HG03432 (cell line): ENCODE data around the gene PCGF3.
"Not testable (repeated sequence)": the region's sequence is repeated elsewhere in the genome, so short reads cannot be mapped to it uniquely, and the experiment has no call there.

ENCODE experiments used
- ATAC-seq: cut with Tn5 transposase; IDR thresholded peaks from one replicate; pipeline ENCODE4 v1.9.1; 2021; ENCODE audit warnings: mild to moderate bottlenecking, moderate library complexity; ENCODE audit not compliant: unreplicated experiment

The PCGF3 gene

DNA sequence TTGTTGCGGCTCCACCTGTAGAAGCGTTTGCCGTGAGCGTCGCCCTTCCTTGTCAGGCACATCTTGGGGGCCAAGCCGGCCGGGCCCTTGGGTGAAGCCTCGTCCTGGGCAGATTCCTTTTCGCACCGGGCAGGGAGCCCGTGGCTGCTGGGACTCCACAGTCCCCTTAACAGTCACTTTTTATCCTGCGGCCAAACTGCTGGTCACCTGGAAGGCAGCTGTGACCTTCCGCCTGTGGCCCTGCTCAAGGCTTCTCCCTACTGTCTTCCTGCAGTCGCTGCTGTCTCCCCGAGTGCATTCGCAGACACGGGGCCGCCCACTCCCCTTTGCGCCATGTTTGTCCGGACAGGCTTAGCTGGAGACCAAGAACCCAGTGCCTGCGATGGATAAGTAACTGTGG lies 55.0 kb downstream of the PCGF3 start:
- ATAC-seq: no peak

DNA sequence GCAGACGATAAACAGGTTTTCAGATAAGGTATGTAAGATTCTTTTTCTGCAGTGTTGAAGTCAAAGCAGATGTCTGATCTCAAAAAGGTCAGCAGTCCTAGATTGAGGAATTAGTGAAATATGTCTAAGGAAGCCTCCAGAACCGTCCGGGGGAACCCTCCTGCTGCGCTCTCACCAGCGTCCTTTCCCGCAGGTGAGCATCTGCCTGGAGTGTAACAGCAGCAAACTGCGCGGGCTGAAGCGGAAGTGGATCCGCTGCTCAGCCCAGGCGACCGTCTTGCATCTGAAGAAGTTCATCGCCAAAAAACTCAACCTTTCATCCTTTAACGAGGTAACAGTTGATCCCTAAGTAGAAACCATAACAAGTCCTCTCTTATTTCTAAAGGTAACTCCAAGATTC lies 55.5 kb downstream of the PCGF3 start:
- ATAC-seq: no peak

DNA sequence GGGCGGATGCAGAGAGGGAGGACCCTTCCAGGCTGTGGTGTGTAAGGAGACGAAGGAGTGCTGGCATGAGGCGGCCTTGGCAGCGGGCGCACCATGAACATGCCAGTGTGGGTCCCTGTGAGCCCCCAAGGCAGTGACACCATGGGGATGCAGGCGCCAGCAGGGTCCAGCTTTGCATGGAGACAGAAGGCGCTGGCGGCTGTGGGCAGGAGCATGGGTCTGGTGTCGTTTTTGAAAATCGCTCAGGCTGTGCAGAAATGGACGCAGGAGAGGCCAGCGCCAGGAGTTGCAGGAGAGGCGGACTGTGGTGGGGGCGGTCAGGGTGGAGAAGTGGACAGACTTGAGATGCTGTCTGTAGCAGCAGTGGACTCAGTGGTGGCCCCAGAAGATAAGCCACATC lies 56.1 kb downstream of the PCGF3 start:
- no peak for ATAC-seq

DNA sequence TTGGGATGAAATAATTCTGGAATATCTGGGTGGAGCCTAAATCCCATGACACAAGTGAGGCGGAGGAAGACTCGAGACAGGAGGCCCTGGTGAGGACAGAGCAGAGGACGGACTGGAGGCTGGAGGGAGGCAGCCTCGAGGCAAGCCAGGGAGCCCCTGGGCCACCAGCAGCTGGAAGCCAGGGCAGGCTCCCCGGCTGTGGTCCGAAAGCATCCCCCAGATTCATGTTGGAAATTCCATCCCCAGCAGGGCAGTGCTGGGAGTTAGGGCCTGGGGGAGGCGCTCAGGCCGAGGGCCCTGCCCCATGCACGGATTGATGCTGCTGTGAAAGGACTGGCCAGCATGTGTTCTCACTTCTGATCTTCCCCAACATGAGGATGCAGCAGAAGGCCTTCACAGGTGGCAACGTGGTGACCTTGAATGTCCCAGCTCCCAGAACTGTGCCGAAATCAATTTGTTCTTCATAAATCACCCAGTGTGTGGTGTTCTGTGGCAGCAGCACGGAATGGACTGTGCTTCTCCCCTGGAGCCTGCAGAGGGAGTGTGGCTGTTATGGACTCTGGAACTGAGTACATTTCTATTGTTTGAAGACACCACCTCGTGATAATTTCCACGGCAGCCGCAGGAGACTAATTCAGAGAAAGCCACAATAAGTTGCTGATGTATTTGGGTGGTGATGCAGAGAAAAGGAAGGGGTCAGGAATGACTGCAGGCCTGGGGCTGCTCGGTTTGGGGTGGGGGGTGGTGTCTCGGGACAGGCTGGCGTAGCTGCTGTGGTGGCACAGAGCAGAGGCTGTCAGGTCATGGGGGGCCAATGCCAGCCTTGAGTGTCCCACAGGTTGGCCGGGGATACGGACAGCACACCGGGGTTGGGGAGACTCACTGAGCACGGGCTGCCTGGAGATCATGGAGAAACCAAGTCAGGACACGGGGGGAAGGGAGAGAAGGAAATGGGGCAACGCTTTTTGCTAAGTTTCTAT lies 56.9 kb downstream of the PCGF3 start:
- no peak for ATAC-seq

DNA sequence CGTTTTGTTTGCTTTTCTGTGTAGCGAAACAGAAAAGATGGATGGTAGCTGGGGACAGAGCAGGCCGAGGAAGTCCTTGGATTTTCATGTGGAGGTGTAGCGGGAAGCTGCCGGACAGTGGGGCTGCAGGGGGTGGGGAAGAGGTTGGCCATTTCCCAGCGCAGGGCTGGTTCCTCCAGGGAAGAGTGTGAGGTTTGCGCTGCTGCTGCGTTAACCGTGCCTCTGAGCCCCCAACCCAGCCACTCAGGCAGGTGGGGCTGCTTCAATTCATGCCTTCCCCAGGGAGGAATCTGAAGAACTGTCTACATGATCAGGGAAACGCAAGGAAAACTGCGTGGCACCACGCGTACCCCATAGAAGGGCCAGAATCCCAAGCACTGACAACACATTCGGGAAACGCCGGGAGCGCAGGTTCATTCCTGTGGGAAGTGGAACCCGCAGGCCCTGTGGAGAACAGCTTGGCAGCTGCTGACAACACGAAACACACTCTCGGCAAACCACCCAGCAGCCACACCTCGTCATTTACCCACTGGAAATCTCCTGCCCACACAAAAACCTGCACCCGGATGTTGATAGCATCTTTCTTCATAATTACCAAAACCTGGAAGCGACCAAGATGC lies 57.7 kb downstream of the PCGF3 start:
- no peak for ATAC-seq

DNA sequence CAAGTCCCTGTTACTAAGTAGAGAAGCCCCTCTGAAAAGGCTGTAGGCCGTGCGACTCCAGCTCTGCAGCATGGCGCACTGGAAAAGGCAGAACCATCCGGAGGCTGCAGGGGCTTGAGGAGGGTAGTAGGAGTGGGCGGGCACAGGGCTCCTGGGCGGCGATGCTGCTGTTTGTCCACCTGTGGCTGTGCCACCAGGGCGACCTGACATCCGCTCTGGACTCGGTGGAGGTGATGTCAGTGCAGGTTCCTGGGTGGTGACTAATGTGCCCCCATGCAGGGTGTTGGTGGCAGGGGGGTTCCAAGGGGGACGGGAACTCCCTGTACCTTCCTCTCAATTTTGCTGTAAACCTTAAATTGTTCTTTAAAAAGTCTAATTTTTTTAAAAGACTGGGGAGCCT lies 58.3 kb downstream of the PCGF3 start:
- ATAC-seq: no peak

DNA sequence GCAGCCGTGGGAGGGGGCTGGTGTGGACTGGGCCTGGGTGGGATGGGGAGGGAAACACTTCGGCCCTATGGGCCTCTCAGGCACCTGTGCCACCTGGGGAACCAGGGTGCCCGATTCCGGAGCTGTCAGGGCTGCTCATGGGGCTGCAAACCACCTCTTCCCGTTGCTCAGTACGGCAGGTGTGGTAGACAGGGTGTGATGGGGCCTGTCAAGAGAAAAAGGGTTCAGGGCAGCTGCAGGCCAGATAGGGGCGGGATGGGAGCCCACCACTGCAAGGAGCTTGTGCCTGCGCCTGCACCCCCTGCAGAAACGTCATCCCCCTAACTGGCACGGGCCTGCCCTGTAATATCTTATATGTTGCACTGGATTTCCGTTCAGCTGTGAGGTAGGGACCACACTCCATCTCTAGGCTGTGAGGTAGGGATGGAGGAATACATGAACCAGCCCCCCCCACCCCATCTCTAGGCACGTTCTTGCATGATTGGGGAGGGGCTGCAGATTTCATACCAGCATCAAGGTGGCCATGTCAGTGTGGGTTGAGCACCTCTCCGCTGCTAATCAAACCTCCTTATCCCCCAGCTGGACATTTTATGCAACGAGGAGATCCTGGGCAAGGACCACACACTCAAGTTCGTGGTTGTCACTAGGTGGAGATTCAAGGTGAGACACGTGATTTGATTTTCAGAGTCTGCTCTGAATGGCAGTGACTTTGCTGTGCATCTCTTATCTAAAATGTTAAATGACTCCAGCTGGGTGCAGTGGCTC lies 59.0 kb downstream of the PCGF3 start:
- ATAC-seq: no peak

DNA sequence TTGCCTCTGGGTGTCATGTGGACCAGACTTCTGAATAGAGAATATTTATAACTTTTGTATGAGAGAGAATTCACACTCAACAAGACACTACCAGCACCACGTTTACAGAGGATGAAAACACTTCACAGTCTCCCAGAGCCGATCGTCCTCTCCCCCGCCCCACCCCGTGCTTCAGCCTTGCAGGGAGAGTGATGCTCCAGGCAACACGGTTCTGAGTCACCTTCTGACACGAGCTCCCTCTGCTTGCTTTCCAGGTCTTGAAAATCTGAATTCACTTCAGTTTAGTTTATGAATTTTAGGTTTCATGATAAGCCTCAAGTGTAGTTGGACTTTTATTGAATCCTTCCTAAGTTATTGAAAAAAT lies 60.5 kb downstream of the PCGF3 start:
- ATAC-seq: no peak

DNA sequence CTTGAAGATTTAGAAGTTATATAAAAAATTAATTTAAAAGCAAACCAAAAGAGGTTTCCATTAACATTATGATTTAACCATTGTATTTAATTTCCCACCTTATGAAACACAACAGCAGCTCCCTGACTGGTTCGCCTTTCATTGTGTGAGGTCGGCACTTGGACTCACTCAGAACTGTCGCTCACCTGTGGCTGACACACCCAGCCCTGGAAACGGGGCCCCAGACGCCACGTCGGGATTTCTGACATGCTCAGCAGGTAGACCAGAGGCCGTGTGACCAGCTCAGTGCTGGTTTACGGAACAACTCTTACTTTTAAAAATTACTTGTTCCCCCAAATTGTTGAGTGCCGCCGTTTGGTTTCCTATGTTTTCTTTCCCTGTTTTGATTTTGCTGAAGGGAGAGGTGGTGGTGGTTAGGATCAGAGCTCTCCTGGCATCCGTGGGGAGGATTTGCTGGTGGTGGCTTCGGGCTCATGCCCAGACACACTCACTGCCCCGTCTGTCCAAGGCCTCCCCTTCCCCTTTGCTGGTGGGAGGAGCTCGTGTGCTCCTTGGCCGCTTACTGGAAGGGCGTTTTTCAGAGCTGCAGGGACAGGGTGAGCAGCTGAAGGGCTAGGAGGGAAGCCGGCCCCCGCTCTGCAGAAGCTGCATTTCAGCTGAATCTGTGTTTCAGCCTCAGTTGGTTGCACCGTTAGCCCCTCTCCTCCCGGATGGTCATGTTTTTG lies 61.1 kb downstream of the PCGF3 start:
- ATAC-seq: no peak

DNA sequence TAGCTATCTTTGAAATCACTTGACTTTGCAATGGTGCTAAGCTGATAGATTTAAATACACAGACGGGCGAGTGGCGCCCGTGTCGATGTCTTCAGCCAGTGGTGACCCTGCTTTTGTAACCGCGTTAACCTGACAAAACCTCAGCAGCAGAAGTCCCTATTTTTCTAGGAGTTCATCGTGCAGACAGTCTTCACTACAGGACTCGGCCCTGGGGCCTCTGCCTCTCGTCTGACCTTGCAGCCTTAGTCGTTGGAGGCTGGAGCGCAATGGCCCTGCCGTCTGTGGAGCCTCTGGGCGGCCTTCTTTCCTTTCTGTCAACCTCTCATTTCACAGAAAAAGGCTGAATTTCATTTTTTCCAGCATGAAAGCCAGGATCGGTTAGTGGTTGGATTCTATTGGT lies 62.4 kb downstream of the PCGF3 start:
- ATAC-seq: no peak

DNA sequence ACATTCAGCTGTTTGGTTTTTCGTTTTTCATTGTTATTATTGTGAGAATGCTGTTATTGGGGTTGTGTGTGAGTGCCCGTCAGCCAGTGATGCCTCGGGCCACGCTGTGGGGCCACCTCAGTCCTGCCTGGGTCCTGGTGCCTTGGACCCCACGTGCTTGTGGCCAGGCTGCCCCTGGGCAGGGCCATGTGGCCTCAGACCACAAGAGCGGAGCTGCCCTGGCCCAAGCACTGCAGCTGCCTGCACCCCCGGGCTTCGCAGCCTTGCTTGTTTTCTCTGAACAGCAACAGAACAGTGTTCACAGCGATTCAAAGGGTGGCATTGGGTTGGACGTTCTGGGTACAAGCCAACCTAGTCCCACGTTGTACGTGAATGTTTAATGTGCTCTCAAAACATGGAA lies 63.4 kb downstream of the PCGF3 start:
- no peak for ATAC-seq

DNA sequence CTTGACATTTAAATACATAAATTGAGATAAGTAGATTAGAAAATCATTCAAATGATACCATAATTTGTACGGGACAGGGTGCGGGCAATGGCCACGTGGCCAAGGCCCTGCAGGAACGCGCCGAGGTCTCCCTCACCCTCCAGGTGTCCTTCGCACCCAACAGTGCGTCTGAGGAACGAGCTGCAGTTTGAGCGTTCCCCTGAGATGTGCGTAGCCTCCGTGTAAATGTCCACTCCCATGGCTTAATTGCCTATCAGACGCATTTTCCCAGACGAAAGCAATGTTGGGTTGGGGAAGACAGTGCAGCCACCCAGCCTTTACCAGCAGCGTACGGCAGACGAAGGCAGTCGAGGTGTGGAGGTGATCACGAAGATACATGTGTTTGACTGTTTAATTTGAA lies 63.9 kb downstream of the PCGF3 start:
- no peak for ATAC-seq

DNA sequence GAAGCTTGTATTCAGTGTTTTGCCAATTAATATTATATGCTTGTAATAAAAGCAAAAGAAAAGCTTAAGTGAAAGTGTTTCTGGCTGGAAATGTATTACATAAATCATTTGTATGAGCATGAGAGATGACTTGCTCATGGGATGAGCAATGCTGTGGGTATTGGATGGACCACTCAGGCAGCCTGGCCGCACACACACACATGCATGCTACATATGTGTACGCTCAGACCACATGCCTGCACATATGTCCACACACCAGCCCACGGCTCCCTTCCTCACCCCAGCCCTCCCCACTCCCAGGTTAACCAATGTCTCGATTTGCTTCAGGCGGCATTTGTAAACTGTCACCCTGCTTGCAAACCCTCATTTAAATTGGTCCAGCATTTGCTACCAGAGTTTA lies 64.4 kb downstream of the PCGF3 start:
- no peak for ATAC-seq

DNA sequence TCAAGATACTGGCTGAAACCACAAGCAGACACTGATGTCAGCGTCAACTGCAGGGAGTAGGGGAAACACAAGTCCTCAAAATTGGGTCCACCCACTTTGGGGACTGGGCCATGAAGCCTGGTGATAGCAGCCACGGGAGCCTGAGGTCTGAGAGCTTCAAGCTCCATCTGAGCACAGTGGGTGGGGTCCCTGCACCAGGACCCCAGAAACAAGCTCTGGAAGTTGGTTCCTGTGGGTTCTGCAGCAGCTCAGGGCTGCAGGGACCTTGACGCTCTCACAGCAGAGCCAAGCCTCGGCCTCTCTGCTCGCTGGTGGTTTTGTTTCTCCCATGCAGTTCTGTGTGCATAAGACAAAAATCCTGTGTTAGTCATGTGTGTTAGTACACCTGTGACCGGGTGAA lies 65.8 kb downstream of the PCGF3 start:
- ATAC-seq: no peak

DNA sequence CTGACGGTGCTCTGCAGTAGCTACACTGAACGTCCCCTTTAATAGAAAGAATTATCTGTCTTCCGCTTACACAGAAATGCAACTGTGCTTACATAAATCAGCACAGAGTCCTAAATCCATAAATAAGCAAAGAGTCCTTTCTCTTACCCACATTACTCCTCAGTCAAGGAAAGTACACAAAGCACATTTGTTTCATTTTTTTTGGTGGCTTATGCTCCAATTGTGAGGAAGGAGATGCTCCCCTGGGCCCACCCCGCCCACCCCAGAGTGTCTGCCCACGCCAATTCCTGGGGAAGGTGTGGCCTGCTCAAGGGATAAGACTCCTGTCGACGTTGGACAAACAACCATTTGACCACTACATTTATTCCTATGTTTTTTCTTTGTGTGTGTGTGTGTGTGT lies 66.5 kb downstream of the PCGF3 start:
- no peak for ATAC-seq

DNA sequence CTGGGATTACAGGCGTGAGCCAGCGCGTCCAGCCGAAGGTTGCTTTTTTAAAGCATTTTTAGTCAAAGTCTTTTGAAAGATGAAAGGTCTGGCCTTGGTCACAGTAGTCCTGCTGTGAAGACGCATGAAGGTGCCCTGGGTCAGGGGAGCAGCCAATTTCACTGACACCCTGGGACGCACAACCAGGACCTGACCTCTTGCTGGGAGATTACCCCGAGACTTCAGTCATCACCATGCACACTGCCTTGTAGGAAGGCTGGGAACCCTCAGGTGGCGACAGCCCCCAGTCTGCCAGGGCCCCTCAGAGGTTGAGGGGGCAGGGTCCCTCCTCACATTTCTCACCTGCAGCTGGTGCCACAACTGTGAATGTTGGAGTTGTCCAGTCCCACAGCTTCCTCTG lies 67.1 kb downstream of the PCGF3 start:
- no peak for ATAC-seq

DNA sequence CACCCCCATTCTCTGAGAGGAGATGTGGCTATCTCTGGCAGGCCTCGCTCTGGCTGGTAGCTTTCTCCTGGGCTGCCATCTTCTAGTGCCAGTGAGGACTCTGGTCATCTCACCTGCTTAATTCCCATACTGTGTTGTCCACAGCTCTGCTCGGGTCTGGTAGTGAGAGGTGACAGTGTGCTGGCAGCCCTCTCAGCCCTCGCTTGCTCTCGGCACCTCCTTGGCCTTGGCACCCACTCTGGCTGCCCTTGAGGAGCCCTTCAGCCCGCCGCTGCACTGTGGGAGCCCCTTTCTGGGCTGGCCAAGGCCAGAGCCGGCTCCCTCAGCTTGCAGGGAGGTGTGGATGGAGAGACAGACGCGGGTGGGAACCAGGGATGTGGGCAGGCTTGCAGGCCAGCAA lies 67.6 kb downstream of the PCGF3 start:
- ATAC-seq: no peak

DNA sequence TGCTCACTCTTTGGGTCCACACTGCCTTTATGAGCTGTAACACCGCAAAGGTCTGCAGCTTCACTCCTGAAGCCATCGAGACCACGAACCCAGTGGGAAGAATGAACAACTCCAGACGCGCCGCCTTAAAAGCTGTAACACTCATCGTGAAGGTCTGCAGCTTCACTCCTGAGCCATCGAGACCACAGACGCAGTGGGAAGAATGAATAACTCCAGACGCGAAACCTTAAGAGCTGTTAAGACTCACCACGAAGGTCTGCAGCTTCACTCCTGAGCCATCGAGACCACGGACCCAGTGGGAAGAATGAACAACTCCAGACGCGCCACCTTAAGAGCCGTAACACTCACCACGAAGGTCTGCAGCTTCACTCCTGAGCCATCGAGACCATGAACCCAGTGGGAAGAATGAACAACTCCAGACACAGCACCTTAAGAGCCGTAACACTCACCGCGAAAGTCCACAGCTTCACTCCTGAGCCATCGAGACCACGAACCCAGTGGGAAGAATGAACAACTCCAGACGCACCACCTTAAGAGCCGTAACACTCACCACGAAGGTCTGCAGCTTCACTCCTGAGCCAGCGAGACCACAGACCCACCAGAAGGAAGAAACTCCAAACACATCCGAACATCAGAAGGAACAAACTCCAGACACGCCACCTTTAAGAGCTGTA lies 68.9 kb downstream of the PCGF3 start:
- not testable (repeated sequence) for ATAC-seq

DNA sequence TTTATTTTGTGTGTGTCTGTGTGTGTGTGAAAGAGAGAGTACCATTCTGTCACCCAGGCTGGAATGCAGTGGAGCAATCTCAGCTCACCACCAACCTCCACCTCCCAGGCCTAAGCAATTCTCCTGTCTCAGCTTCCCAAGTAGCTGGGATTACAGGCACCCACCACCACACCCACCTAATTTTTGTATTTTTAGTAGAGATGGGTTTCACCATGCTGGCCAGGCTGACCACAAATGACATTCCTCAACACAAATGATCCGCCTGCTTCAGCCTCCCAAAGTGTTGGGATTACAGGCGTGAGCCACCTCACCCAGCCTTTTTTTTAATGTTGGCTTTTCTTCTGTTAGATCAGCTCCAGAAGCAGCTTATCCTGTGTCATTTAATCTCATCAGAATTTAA lies 69.9 kb downstream of the PCGF3 start:
- not testable (repeated sequence) for ATAC-seq

DNA sequence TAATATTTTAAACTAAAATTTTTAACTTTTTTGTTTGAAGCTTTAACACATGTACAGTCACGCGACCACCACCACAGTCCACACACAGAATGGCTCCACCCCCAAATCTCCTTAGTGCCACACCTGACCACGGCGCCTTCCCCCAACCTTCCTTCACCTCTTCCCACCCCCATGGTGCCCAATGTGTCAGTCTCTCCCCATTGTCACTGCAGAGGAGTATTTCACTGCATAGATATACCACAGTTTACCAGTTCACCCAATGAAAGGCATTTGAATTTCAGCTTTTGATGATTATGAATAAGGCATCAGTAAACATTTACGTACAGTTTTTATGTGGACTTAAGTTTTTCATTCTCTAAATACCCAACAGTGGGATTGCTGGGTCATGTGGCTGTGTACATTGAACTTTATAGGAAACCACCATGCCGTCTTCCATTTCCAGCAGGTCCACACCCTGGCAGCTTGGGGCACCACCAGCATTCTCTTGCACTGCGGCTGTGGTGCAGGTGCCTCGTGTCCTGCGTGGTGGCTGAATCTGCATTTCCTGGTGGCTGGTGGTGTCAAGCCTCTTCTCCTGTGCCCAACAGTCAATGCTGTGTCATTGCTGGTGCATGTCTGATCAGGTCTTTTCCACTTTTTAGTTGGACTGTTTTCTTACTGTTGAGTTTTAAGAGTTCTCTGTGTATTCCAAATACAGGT lies 71.3 kb downstream of the PCGF3 start:
- no peak for ATAC-seq
